ENCODE measurements around the gene ZNF446. TPM values are rescaled to one million over a fixed set of nuclear protein-coding genes. Genes with fewer than 3 reads are reported as not detected.

ZNF446 gene
- total and polyA plus RNA-seq, 9 of the 15 experiments (the other 6 are each of a cell fraction or from before 2014, with no cell fraction given), result 0.07 to 4.8 (median 1.2) TPM

- TF ChIP-seq E4F1 (CRISPR knock-in tag; IDR thresholded peaks at IDR 0.05; ENCODE audit: borderline replicate concordance) (no peak), ZFX (CRISPR knock-in tag; IDR thresholded peaks at IDR 0.05) (no peak; the same call in 1 of the 2 replicates), POLR2AphosphoS5 (IDR thresholded peaks at IDR 0.05; ENCODE audit: control insufficient read depth, insufficient read depth, low read depth, low read length) (peak; percentile 50), ARID3A (IDR thresholded peaks at IDR 0.05; ENCODE audit: borderline replicate concordance, low read depth, low read length) (no peak), ETS1 (conservative IDR thresholded peaks at IDR 0.05; ENCODE audit: control insufficient read depth, low read depth, low read length) (peak; percentile 78; the same call in 1 of the 2 replicates), ZNF232 (CRISPR knock-in tag; IDR thresholded peaks at IDR 0.05) (no peak), SMAD2 (IDR thresholded peaks at IDR 0.05; ENCODE audit: low read depth, low read length) (no peak), PHF21A (IDR thresholded peaks at IDR 0.05; ENCODE audit: borderline replicate concordance, low read depth) (peak; percentile 64; the same call in 1 of the 2 replicates), CREBBP (IDR thresholded peaks at IDR 0.05; ENCODE audit: low read depth, low read length) (no peak), ADNP (tag; IDR thresholded peaks at IDR 0.05) (no peak), ZBTB43 (CRISPR knock-in tag; IDR thresholded peaks at IDR 0.05) (no peak), HMGN3 (IDR thresholded peaks at IDR 0.05; ENCODE audit: borderline replicate concordance, extremely low read depth, insufficient read length, low read depth, low read length) (peak; percentile 77), THAP7 (CRISPR knock-in tag; IDR thresholded peaks at IDR 0.05) (peak; percentile 95)
These were observed 23.1 kb downstream of the ZNF446 start (continued) for GRCh38 chr19:58499021-58499927.
